ENCODE measurements around the gene LEFTY1.

LEFTY1 gene

GRCh38 chr1:225917101-225917500 lies 28.2 kb upstream of the LEFTY1 start:
- no peak for DNase-seq (ENCODE audit: low read depth in 2 of 2)

GRCh38 chr1:225915538-225915991 lies 26.6 kb upstream of the LEFTY1 start:
- no peak for DNase-seq (ENCODE audit: low read depth in 2 of 2)

GRCh38 chr1:225914947-225915346 lies 26.0 kb upstream of the LEFTY1 start:
- DNase-seq (ENCODE audit: low read depth in 2 of 2) = no peak

- no peak for DNase-seq (ENCODE audit: low read depth in 2 of 2)
These were observed 25.4 kb upstream of the LEFTY1 start for GRCh38 chr1:225914391-225914790.

- peak; percentile 59 to 66 for DNase-seq (ENCODE audit: low read depth in 2 of 2)
These were observed 22.5 kb upstream of the LEFTY1 start for GRCh38 chr1:225911191-225912130.

- DNase-seq (ENCODE audit: low read depth in 2 of 2) = no peak
These were observed 20.5 kb upstream of the LEFTY1 start for GRCh38 chr1:225909477-225909876.

GRCh38 chr1:225908773-225909172 lies 19.8 kb upstream of the LEFTY1 start:
- DNase-seq (ENCODE audit: low read depth in 2 of 2) = no peak

- DNase-seq (ENCODE audit: low read depth in 2 of 2) = no peak
These were observed 19.2 kb upstream of the LEFTY1 start for GRCh38 chr1:225908013-225908640.

GRCh38 chr1:225907341-225907740 lies 18.4 kb upstream of the LEFTY1 start:
- DNase-seq (ENCODE audit: low read depth in 2 of 2) = no peak

- no peak for DNase-seq (ENCODE audit: low read depth in 2 of 2)
These were observed 17.5 kb upstream of the LEFTY1 start for GRCh38 chr1:225906467-225906866.

- no peak for DNase-seq (ENCODE audit: low read depth in 2 of 2)
These were observed 14.7 kb upstream of the LEFTY1 start for GRCh38 chr1:225903623-225904022.

- DNase-seq (ENCODE audit: low read depth in 2 of 2) = no peak
These were observed 10.3 kb upstream of the LEFTY1 start for GRCh38 chr1:225899044-225899925.

- no peak for DNase-seq (ENCODE audit: low read depth in 2 of 2)
These were observed 8.9 kb upstream of the LEFTY1 start for GRCh38 chr1:225897595-225898514.

- no peak for DNase-seq (ENCODE audit: low read depth in 2 of 2)
These were observed 8.1 kb upstream of the LEFTY1 start for GRCh38 chr1:225896937-225897549.

- no peak for DNase-seq (ENCODE audit: low read depth in 2 of 2)
These were observed 7.5 kb upstream of the LEFTY1 start for GRCh38 chr1:225896494-225896893.

GRCh38 chr1:225892307-225892706 lies 3.4 kb upstream of the LEFTY1 start:
- DNase-seq (ENCODE audit: low read depth in 2 of 2) = no peak

- no peak for DNase-seq (ENCODE audit: low read depth in 2 of 2)
These were observed 2.5 kb upstream of the LEFTY1 start for GRCh38 chr1:225891229-225891972.

GRCh38 chr1:225890346-225891228 lies 1.6 kb upstream of the LEFTY1 start:
- no peak for DNase-seq (ENCODE audit: low read depth in 2 of 2)

GRCh38 chr1:225889743-225890142 lies 797 bp upstream of the LEFTY1 start:
- no peak for DNase-seq (ENCODE audit: low read depth in 2 of 2)

Measured in stimulated activated CD4-positive, alpha-beta T cell treated with anti-CD3 and anti-CD28 coated beads, Interleukin-4, amount 100 ng/mL, for 48 hours (primary cell).